Trophoblast cell (in vitro differentiated cells and primary cell): ENCODE results near the gene CTSE.
"Not testable (repeated sequence)": the region's sequence is repeated elsewhere in the genome, so short reads cannot be mapped to it uniquely, and the experiment has no call there.

Experiments used
- DNase-seq, 2 donors: peaks; one replicate each; pipeline ENCODE4 v3.0.0-alpha.2; 2016
- H2AFZ ChIP-seq: 2 replicates; pipeline ENCODE4 v1.6.1; 2013; ENCODE audit warnings: low read length, moderate library complexity, mild to moderate bottlenecking; ENCODE audit not compliant: insufficient read depth, poor library complexity
- H2AK5ac ChIP-seq: 2 replicates; pipeline ENCODE4 v1.6.1; 2013; ENCODE audit warnings: mild to moderate bottlenecking, low read length
- H2BK120ac ChIP-seq: 2 replicates; pipeline ENCODE4 v1.6.1; 2013; ENCODE audit warnings: low read length, mild to moderate bottlenecking, moderate library complexity; ENCODE audit not compliant: insufficient read depth, poor library complexity
- H2BK12ac ChIP-seq: 2 replicates; pipeline ENCODE4 v1.6.1; 2013; ENCODE audit warnings: mild to moderate bottlenecking, low read length, moderate library complexity
- H2BK5ac ChIP-seq: 2 replicates; pipeline ENCODE4 v1.6.1; 2013; ENCODE audit warnings: low read length, low read depth, moderate library complexity, mild to moderate bottlenecking; ENCODE audit not compliant: poor library complexity
- H3K14ac ChIP-seq: 2 replicates; pipeline ENCODE4 v1.6.1; 2013; ENCODE audit warnings: mild to moderate bottlenecking, low read length
- H3K18ac ChIP-seq: 2 replicates; pipeline ENCODE4 v1.6.1; 2013; ENCODE audit warnings: mild to moderate bottlenecking, low read length
- H3K23ac ChIP-seq: 2 replicates; pipeline ENCODE4 v1.6.1; 2013; ENCODE audit warnings: low read length
- H3K27ac ChIP-seq: 2 replicates; pipeline ENCODE4 v1.5.1; 2013; ENCODE audit warnings: low read depth, mild to moderate bottlenecking, inconsistent platforms, low read length, moderate library complexity
- H3K27me3 ChIP-seq: 2 replicates; pipeline ENCODE4 v1.6.1; 2013; ENCODE audit warnings: inconsistent platforms, mild to moderate bottlenecking, low read length, moderate library complexity; ENCODE audit not compliant: insufficient read depth
- H3K36me3 ChIP-seq, 2 experiments: 1 replicate in 1 of 2; 2 replicates in 1 of 2; pipeline ENCODE4 v1.6.1; 2013; ENCODE audit warnings: low read length in 2 of 2, mild to moderate bottlenecking in 2 of 2, moderate library complexity in 1 of 2; ENCODE audit not compliant: insufficient read depth in 2 of 2, control insufficient read depth in 1 of 2
- H3K4ac ChIP-seq: 2 replicates; pipeline ENCODE4 v1.6.1; 2013; ENCODE audit warnings: low read depth, mild to moderate bottlenecking, low read length, moderate library complexity
- H3K4me1 ChIP-seq, 2 experiments: 1 replicate in 1 of 2; 2 replicates in 1 of 2; pipeline ENCODE4 v1.6.1; 2013; ENCODE audit warnings: low read length in 2 of 2, mild to moderate bottlenecking in 2 of 2, moderate library complexity in 1 of 2; ENCODE audit not compliant: insufficient read depth in 2 of 2, control insufficient read depth in 1 of 2
- H3K4me2 ChIP-seq: 2 replicates; pipeline ENCODE4 v1.6.1; 2013; ENCODE audit warnings: inconsistent platforms, mild to moderate bottlenecking, low read length, moderate library complexity
- H3K4me3 ChIP-seq: 2 replicates; pipeline ENCODE4 v1.5.1; 2013; ENCODE audit warnings: mild to moderate bottlenecking, low read depth, low read length, inconsistent platforms
- H3K79me1 ChIP-seq: one replicate; pipeline ENCODE4 v1.6.1; 2013; ENCODE audit warnings: low read length
- H3K79me2 ChIP-seq: 2 replicates; pipeline ENCODE4 v1.6.1; 2013; ENCODE audit warnings: low read length, mild to moderate bottlenecking; ENCODE audit not compliant: control insufficient read depth, insufficient read depth, poor library complexity
- H3K9ac ChIP-seq: 2 replicates; pipeline ENCODE4 v1.6.1; 2013; ENCODE audit warnings: mild to moderate bottlenecking, low read length
- H3K9me3 ChIP-seq: 2 replicates; pipeline ENCODE4 v1.6.1; 2013; ENCODE audit warnings: low read depth, mild to moderate bottlenecking, control low read depth, inconsistent platforms, low read length; ENCODE audit not compliant: insufficient read depth
- H4K12ac ChIP-seq: 2 replicates; pipeline ENCODE4 v1.6.1; 2013; ENCODE audit warnings: low read depth, mild to moderate bottlenecking, low read length, moderate library complexity
- H4K8ac ChIP-seq: 2 replicates; pipeline ENCODE4 v1.6.1; 2013; ENCODE audit warnings: low read depth, mild to moderate bottlenecking, low read length, moderate library complexity
- H4K91ac ChIP-seq: one replicate; pipeline ENCODE4 v1.6.1; 2013; ENCODE audit warnings: low read depth, mild to moderate bottlenecking, low read length, moderate library complexity
- WGBS: extraction: QIAGEN DNeasy Blood & Tissue Kit; methylation state at CpG from one replicate; pipeline ENCODE4 v1.1.7; 2013; ENCODE audit warnings: missing lambda C conversion rate; ENCODE audit not compliant: insufficient read length, insufficient coverage; ENCODE audit errors: extremely low coverage; 5-methylcytosine and 5-hydroxymethylcytosine counted together

Gene CTSE

DNA sequence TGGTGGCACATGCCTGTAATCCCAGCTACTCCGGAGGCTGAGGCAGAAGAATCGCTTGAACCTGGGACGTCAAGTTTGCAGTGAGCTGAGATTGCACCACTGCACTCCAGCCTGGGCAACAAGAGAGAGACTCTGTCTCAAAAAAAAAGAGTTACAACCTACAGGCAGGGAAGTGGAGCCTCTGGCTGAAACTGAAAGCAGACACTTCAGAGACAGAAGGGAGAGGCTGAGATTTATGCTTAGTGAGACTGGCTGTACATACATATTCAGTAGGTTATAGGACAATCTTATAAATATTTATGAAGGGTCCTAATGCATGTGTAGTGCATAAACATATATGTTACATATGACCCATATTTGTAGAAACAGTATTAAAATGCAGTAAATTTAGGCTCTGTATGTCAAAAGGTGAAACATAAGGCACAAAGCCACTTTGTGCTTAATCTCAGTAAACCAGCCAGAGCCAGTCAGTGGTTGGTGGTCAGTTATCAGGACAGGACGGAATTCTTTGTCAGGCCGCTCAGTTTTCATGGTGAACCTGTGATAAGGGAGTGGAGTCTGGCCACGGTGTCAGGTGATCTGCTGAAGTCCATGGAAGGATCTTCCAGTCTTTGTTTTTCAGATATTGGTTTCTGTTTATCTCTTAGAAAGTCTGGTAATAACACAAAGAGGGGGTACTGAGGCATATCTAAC is 42.9 kb upstream of the CTSE start:
- Histone ChIP-seq H3K36me3 (no peaks in the 10 kb centered on the region), H2BK12ac (no peak overlapping the region), H3K27me3 (no peaks in the 10 kb centered on the region), H3K27ac (no peak overlapping the region), H2AFZ (no peak overlapping the region), H3K4me2 (no peak overlapping the region), H3K14ac (no peak overlapping the region), H3K79me2 (no peaks in the 10 kb centered on the region), H3K4me1 (peaks cover 0 to 4% of the 10 kb centered on the region in 2 experiments), H2AK5ac (no peak overlapping the region), H3K18ac (no peak overlapping the region), H3K23ac (no peak overlapping the region), H3K4ac (no peak overlapping the region), H4K8ac (no peak overlapping the region), H2BK5ac (no peak overlapping the region), H4K91ac (no peak overlapping the region), H3K9ac (no peak overlapping the region), H3K79me1 (peaks cover 2% of the 10 kb centered on the region), H2BK120ac (no peak overlapping the region), H3K9me3 (peaks cover 3% of the 10 kb centered on the region), H4K12ac (no peak overlapping the region), H3K4me3 (no peak overlapping the region)
- WGBS = no CpG with 5 or more reads among the region's 6 CpGs
- no peak for DNase-seq

DNA sequence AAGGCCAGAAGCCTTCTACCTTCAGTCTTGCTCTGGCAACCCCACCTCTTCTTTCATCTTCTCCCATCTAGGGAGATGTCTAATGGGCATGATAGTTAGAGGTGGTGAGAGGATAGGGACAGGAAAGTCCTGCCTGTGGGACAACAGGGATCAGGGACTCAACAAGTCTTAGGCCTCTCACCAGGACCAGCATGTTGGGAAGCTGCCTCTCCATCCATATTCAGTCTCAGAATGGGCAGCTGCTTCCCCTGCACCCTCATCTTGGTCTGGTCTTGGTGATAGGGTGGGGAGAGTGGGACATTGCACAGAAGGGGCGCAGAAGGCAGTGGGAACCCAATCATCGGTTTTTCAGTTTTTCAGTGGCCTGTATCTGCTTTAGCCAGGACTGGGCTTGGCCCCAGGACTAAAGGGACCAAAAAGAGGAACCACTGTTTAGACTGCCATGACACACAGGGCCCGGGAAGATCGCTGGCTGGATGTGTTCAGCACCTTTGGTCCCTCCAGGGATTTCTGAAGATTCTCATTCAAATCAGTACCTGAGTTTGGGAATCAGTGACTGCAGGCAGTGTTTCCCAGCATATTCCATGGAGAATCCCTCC is 42.0 kb upstream of the CTSE start:
- Histone ChIP-seq H4K91ac (no peak overlapping the region), H2BK12ac (no peak overlapping the region), H3K18ac (no peak overlapping the region), H3K14ac (no peak overlapping the region), H3K36me3 (no peaks in the 10 kb centered on the region), H3K79me1 (peaks cover 2% of the 10 kb centered on the region), H2AK5ac (no peak overlapping the region), H3K79me2 (peaks cover under 1% of the 10 kb centered on the region), H3K9me3 (peaks cover 3% of the 10 kb centered on the region), H2BK5ac (no peak overlapping the region), H2BK120ac (no peak overlapping the region), H3K27me3 (no peaks in the 10 kb centered on the region), H3K4me3 (no peak overlapping the region), H2AFZ (no peak overlapping the region), H3K9ac (no peak overlapping the region), H4K8ac (no peak overlapping the region), H3K23ac (no peak overlapping the region), H3K4me2 (no peak overlapping the region), H3K4me1 (peaks cover 4 to 5% of the 10 kb centered on the region in 2 experiments), H4K12ac (no peak overlapping the region), H3K27ac (no peak overlapping the region), H3K4ac (no peak overlapping the region)
- no CpG with 5 or more reads among the region's 4 CpGs for WGBS
- no peak for DNase-seq

DNA sequence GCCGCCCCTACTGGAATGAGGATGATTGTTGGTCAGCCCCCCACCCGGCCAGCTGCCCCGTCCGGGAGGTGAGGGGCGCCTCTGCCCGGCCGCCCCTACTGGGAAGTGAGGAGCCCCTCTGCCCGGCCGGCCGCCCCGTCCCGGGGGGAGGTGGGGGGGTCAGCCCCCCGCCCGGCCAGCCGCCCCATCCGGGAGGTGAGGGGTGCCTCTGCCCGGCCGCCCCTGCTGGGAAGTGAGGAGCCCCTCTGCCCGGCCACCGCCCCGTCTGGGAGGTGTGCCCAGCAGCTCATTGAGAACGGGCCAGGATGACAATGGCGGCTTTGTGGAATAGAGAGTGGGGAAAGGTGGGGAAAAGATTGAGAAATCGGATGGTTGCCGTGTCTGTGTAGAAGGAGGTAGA is 40.8 kb upstream of the CTSE start:
- H3K9ac ChIP-seq, H3K4ac ChIP-seq, H2BK5ac ChIP-seq, H3K14ac ChIP-seq, H3K9me3 ChIP-seq, H2BK120ac ChIP-seq, H4K8ac ChIP-seq, H3K23ac ChIP-seq, H2AK5ac ChIP-seq, H4K91ac ChIP-seq, H3K79me1 ChIP-seq, H3K36me3 ChIP-seq, H3K27me3 ChIP-seq, H2BK12ac ChIP-seq, H3K79me2 ChIP-seq, H3K18ac ChIP-seq, DNase-seq, H4K12ac ChIP-seq, H2AFZ ChIP-seq, H3K4me3 ChIP-seq, H3K4me2 ChIP-seq, H3K27ac ChIP-seq: not testable (repeated sequence)
- peaks cover 10 to 14% of the 10 kb centered on the region in 2 experiments for H3K4me1 ChIP-seq
- no CpG with 5 or more reads among the region's 25 CpGs for WGBS

DNA sequence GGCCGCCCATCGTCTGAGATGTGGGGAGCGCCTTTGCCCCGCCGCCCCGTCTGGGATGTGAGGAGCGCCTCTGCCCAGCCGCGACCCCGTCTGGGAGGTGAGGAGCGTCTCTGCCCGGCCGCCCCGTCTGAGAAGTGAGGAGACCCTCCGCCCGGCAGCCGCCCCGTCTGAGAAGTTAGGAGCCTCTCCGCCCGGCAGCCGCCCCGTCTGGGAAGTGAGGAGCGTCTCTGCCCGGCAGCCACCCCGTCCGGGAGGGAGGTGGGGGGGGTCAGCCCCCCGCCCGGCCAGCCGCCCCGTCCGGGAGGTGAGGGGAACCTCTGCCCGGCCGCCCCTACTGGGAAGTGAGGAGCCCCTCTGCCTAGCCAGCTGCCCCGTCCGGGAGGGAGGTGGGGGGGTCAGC is 40.3 kb upstream of the CTSE start:
- not testable (repeated sequence) for H3K4ac ChIP-seq, DNase-seq, H3K27me3 ChIP-seq, H3K9ac ChIP-seq, H2AK5ac ChIP-seq, H2BK5ac ChIP-seq, H2BK120ac ChIP-seq, H4K8ac ChIP-seq, H3K4me2 ChIP-seq, H3K14ac ChIP-seq, H3K18ac ChIP-seq, H3K27ac ChIP-seq, H3K9me3 ChIP-seq, H3K23ac ChIP-seq, H4K91ac ChIP-seq, H3K36me3 ChIP-seq, H4K12ac ChIP-seq, H2BK12ac ChIP-seq, H3K79me2 ChIP-seq, H2AFZ ChIP-seq, H3K4me3 ChIP-seq
- no CpG with 5 or more reads among the region's 35 CpGs for WGBS
- peaks cover 14 to 18% of the 10 kb centered on the region in 2 experiments for H3K4me1 ChIP-seq
- peaks cover 13% of the 10 kb centered on the region for H3K79me1 ChIP-seq
